ENCODE results near the gene IKZF1. TPM values are rescaled to one million over a fixed set of nuclear protein-coding genes. Genes with fewer than 3 reads are reported as not detected.

Gene IKZF1
- total RNA-seq, 1 experiment from 2014 or later = 2.3 TPM

GRCh38 chr7:50397971-50398324 is 93.4 kb downstream of the IKZF1 start:
- H3K27ac Mint-ChIP-seq = no peak overlapping the region
- 0 out of 2 replicates have a peak, but pooled peaks cover 9% of the 10 kb centered on the region for H3K4me1 Mint-ChIP-seq
- CTCF ChIA-PET = no interaction called here

GRCh38 chr7:50399206-50399605 is 94.7 kb downstream of the IKZF1 start:
- ATAC-seq = no peak
- CTCF ChIA-PET = no interaction called here
- Mint-ChIP-seq H3K4me3 (no peak overlapping the region), H3K36me3 (no peaks in the 10 kb centered on the region), H3K27me3 (ENCODE audit: low read depth) (peaks cover 6% of the 10 kb centered on the region), H3K9me3 (no peaks in the 10 kb centered on the region), H3K4me1 (0 out of 2 replicates have a peak, but pooled peaks cover 7% of the 10 kb centered on the region), H3K27ac (no peak overlapping the region)
- TF ChIP-seq ATF2 (CRISPR knock-in tag; IDR thresholded peaks at IDR 0.05; ENCODE audit: borderline replicate concordance, low read depth) = no peak
- no peak for TF ChIP-seq ZNF512 (CRISPR knock-in tag; IDR thresholded peaks at IDR 0.05; ENCODE audit: borderline replicate concordance)
- no peak for TF ChIP-seq ZNF396 (CRISPR knock-in tag; IDR thresholded peaks at IDR 0.05; ENCODE audit: borderline replicate concordance)
- TF ChIP-seq PRDM15 (CRISPR knock-in tag; IDR thresholded peaks at IDR 0.05) = no peak
- peak; percentile 91 for TF ChIP-seq HMGA2 (CRISPR knock-in tag; IDR thresholded peaks at IDR 0.05)
- no peak for TF ChIP-seq ZNF232 (CRISPR knock-in tag; IDR thresholded peaks at IDR 0.05)
- no peak for TF ChIP-seq OVOL2 (CRISPR knock-in tag; IDR thresholded peaks at IDR 0.05; ENCODE audit: borderline replicate concordance)
- POLR2A ChIA-PET = no interaction called here
- DNase-seq (ENCODE audit: low spot score) = no peak

More at GRCh38 chr7:50397971-50398324, 93.4 kb downstream of the IKZF1 start:
- Mint-ChIP-seq H3K27me3 (ENCODE audit: low read depth) (peaks cover 6% of the 10 kb centered on the region), H3K36me3 (no peaks in the 10 kb centered on the region), H3K9me3 (no peaks in the 10 kb centered on the region), H3K4me3 (no peak overlapping the region)
- ATAC-seq (no peak), DNase-seq (ENCODE audit: low spot score) (no peak)
- no peak for TF ChIP-seq CREM (CRISPR knock-in tag; IDR thresholded peaks at IDR 0.05)
- no peak for TF ChIP-seq ELF4 (CRISPR knock-in tag; IDR thresholded peaks at IDR 0.05; ENCODE audit: low read depth)
- no peak for TF ChIP-seq PRDM15 (CRISPR knock-in tag; IDR thresholded peaks at IDR 0.05)
- no peak for TF ChIP-seq NR1H2 (CRISPR knock-in tag; IDR thresholded peaks at IDR 0.05)
- no peak for TF ChIP-seq GRHL2 (CRISPR knock-in tag; IDR thresholded peaks at IDR 0.05; ENCODE audit: insufficient replicate concordance, severe bottlenecking)
- TF ChIP-seq ZNF121 (CRISPR knock-in tag; IDR thresholded peaks at IDR 0.05) = no peak
- TF ChIP-seq SOX15 (CRISPR knock-in tag; IDR thresholded peaks at IDR 0.05) = no peak
- no peak for TF ChIP-seq FOXK1 (CRISPR knock-in tag; IDR thresholded peaks at IDR 0.05)
- TF ChIP-seq JUN (CRISPR knock-in tag; IDR thresholded peaks at IDR 0.05) = no peak
- no peak for TF ChIP-seq ATF2 (CRISPR knock-in tag; IDR thresholded peaks at IDR 0.05; ENCODE audit: borderline replicate concordance, low read depth)
- TF ChIP-seq ZBTB21 (CRISPR knock-in tag; IDR thresholded peaks at IDR 0.05; ENCODE audit: borderline replicate concordance) = no peak
- TF ChIP-seq TCF7 (CRISPR knock-in tag; IDR thresholded peaks at IDR 0.05; ENCODE audit: low read depth) = no peak
- TF ChIP-seq SMAD3 (CRISPR knock-in tag; IDR thresholded peaks at IDR 0.05; ENCODE audit: borderline replicate concordance) = no peak
- TF ChIP-seq ESRRA (CRISPR knock-in tag; IDR thresholded peaks at IDR 0.05; ENCODE audit: borderline replicate concordance) = no peak
- no peak for TF ChIP-seq ZSCAN18 (CRISPR knock-in tag; IDR thresholded peaks at IDR 0.05)
- TF ChIP-seq ZNF671 (CRISPR knock-in tag; IDR thresholded peaks at IDR 0.05) = no peak
- POLR2A ChIA-PET = no interaction called here

Data from WTC11 (cell line).